OCI-LY3 (cell line): ENCODE results near the gene TRIM66.

Experiments used
- CTCF ChIP-seq: fragments of 200-600, 300-600 bp; sonication (generic); IDR thresholded peaks from 2 replicates; pipeline ENCODE4 v1.5.1; 2014; ENCODE audit warnings: antibody characterized with exemption, low read length, low read depth
- EZH2phosphoT487 ChIP-seq: fragments of 200-600 bp; shearing (Covaris generic); IDR thresholded peaks from 2 replicates; pipeline ENCODE4 v1.6.1; 2018; ENCODE audit warnings: antibody characterized with exemption, mixed run types, low read depth

- TF ChIP-seq CTCF: no peak
- TF ChIP-seq EZH2phosphoT487: no peak
Observed at GRCh38 chr11:8685820-8686219, 3.4 kb upstream of the TRIM66 start.
